Glomerular visceral epithelial cell (primary cell): ENCODE measurements around the gene VAV3.
"Not testable (repeated sequence)": the region's sequence is repeated elsewhere in the genome, so short reads cannot be mapped to it uniquely, and the experiment has no call there.

Experiments
- DNase-seq: peaks from one replicate; pipeline ENCODE4 v3.0.0-alpha.2; 2016; ENCODE audit errors: extremely low spot score

The VAV3 gene, protein sequence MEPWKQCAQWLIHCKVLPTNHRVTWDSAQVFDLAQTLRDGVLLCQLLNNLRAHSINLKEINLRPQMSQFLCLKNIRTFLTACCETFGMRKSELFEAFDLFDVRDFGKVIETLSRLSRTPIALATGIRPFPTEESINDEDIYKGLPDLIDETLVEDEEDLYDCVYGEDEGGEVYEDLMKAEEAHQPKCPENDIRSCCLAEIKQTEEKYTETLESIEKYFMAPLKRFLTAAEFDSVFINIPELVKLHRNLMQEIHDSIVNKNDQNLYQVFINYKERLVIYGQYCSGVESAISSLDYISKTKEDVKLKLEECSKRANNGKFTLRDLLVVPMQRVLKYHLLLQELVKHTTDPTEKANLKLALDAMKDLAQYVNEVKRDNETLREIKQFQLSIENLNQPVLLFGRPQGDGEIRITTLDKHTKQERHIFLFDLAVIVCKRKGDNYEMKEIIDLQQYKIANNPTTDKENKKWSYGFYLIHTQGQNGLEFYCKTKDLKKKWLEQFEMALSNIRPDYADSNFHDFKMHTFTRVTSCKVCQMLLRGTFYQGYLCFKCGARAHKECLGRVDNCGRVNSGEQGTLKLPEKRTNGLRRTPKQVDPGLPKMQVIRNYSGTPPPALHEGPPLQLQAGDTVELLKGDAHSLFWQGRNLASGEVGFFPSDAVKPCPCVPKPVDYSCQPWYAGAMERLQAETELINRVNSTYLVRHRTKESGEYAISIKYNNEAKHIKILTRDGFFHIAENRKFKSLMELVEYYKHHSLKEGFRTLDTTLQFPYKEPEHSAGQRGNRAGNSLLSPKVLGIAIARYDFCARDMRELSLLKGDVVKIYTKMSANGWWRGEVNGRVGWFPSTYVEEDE

DNA sequence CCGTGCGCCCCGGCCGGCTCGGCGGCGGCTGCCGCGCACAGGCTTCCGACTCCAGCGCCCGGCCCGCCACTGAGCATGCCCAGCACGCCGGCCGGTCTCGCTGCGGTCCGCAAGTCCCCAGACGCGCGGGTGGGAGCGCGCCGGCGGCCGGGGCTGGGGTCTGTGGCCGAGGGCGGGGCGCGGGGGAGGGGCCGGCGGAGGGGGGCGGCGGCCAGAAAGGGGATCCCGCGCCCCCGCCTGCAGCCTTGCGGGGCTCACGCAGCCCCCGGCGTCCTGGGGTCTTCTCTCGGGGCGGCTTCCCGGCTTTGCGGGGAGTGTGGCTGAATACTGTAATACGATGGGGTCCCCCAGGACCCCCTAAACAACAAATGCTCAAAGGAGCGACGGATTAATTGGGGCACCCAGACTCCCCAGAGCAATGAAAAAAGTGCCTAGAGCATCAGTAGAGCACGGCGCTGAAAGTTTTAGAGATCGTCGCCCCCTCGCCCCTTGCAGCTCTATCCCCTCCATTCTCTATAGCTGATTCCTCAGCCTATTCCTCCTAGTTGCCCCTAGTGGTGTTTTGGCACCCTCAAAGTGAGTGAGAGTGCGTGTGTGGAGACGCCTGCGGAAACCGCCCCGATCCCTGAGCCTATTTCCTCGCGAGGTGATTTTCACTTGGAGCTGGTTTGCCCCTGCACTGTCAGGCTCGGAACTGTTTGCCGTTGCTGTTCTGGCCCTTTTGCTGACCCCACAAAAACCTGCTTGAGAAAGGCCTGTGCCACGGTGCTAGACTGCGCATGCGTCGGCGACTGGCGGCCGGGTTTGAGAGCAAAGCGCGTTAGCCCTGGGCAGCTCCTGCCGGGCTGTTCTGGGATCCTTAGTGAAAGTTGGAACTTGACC is at the start of gene VAV3:
Gene VAV3 (minus strand): TSS at position 71 of the 882 bp plus-strand sequence. CDS start 311 bp downstream, outside the sequence.
- peak; percentile 50 for DNase-seq

DNA sequence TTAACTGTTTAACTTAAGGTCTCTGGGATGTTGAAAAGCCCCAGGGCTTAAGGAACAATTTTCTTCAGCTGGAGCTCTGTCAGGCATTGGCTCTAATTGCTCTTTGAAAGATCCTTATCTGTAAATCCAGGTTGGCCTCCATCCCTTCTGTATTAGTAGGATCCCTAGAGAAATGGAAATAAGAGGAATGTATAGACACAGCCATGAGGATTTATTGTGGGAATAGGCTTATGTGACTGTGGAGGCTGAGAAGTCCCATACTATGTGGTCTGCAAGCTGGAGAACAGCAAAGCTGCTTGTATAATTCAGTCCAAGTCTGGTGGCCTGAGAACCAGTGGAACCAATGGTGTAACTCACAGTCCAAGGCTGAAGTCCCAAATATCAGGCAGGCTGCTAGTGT is 47.6 kb upstream of the VAV3 start:
- DNase-seq: no peak

DNA sequence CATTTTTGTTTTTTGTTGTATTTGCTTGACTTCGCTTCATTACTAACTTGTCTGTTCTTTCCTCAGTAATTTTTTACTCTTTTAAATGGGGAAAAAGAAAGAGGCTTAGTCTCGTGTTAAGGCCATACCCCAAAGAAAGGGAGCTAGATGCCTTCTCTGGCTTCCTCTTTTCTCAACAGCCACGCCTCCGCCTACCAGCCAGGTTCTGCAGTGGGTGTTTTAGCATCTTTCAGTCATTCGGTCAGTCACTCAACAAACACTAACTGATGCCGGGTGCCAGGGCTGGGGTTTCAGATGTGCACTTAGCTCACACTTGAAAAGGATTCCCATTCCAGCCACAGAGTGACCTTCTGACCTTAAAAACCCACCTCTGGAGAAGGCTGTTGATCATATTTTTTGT is 46.3 kb upstream of the VAV3 start:
- no peak for DNase-seq

DNA sequence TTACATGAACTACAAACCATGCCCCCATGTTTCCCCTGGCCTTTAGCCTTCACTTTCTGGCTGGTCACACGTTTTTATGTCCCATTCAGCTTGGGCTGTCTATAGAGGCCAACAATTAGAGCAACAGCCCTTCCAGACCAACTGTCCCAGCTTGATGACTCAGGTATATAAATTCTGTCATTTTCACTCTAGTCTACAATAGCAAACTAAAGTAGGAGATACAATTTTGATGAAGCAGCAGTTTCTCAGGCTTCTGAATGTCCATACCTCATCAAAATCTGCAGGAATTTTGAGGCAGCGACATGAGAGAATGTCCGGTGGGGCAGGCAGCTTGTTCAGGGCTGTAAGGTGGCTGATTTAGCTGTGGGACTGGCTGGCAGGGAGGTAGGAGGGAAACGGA is 45.6 kb upstream of the VAV3 start:
- DNase-seq: no peak

DNA sequence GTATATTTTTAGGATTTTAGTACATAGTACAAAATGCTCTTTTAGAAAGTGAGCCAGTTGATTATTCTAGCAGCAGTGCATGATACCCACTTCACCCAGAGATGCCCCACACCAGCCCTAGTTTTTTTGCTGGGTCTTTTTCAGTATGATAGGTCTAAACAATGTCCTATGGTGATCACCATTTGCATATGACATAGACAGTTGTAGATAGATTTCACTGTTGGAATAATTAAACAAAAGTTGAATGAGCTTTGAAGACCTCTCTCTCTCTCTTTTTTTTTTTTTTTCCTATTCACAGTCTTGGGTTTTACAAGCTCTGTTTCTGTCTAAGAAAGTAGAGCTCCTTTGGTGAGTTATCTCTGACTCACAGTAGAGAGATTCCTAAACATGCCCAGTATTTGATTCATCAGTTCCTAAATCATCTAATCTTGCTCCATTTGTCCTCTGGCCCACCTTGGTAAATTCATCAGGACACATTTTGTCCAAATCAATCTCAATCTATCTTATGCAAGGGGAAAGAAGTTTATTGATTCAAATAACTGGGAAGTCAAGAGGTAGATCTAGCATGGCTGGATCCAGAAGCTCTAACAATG is 44.7 kb upstream of the VAV3 start:
- no peak for DNase-seq

- no peak for DNase-seq
Observed at GRCh38 chr1:108007531-108007930, 42.6 kb upstream of the VAV3 start.

- no peak for DNase-seq
Observed at GRCh38 chr1:108007070-108007469, 42.1 kb upstream of the VAV3 start.

DNA sequence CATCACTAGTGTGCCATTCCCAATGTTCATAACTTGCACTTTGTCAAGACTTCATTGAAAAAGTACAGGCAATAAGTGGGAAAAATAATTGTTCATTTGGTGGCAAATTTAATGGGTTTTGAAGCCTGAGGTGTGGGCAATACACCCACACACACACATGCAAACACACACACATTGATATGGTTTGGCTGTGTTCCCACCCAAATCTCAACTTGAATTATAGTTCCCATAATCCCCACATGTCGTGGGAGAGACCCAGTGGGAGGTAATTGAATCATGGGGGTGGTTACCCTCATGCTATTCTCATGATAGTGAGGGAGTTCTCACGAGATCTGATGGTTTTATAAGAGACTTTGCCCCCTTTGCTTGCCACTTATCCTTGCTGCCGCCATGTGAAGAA is 39.9 kb upstream of the VAV3 start:
- not testable (repeated sequence) for DNase-seq

DNA sequence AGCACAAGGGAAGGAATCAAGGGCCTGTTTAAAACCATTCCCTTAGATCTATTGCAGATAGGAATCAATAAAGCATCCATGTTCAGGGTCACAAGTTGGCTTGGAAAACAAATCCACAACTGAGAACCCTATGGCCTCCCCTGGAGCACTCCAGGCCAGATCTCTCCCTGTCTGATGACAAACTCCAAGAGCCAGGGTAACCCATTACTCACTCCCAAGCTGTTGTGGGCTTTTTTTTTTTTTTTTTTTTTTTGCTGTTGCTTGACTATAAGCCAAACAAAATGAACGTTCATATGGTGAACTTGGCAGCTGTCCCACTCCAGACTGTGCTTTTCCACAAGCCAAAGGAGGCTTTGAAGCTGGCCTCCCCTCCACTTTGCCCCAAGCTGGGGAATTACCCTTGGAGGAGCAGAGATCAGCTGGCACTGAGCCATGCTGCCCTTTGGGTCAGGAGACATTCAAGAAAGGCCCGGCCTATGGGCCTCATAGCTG is 35.7 kb upstream of the VAV3 start:
- peak; percentile 97 for DNase-seq

DNA sequence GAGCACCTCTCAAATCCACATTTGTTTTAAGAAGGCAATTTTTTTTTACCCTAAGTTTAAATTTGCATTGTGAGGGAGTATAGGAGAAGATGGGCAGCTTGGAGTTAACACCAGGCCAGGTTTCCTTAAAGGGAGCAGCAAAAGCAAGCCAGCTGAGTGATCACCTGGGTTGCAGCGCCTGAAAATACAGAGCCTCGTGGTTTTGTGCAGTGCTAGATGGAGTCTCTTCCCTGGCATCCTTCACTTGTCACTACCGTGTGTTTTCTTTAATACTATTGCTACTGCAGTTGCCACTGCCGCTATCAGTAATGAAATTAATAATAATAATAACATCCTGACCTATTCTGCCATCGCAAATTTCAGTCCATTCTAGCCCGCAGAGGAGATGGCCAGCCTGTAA is 35.2 kb upstream of the VAV3 start:
- no peak for DNase-seq

- no peak for DNase-seq
Observed at GRCh38 chr1:107997866-107998265, 32.9 kb upstream of the VAV3 start.

- DNase-seq: no peak
Observed at GRCh38 chr1:107993920-107994319, 28.9 kb upstream of the VAV3 start.

- no peak for DNase-seq
Observed at GRCh38 chr1:107992347-107992746, 27.4 kb upstream of the VAV3 start.

- DNase-seq: no peak
Observed at GRCh38 chr1:107991371-107992066, 26.5 kb upstream of the VAV3 start.

DNA sequence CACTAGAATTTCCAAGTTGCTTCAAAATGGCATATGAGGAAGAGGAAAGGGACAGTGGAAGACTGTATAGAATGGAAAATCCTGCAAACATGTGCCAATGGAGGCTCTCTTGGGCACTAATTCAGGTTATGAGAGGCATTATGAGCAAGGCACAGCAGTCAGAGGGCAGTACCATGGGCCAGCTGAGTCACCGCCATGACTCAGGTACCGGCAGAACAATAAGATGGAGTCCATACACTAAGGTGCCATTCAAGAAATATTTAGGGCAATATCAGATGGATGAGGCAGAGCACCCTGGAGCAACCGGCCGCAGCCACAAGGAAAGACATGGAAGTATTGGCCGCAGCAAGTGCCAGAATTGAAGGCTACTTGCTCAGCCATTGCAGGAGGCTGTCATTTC is 25.6 kb upstream of the VAV3 start:
- no peak for DNase-seq

DNA sequence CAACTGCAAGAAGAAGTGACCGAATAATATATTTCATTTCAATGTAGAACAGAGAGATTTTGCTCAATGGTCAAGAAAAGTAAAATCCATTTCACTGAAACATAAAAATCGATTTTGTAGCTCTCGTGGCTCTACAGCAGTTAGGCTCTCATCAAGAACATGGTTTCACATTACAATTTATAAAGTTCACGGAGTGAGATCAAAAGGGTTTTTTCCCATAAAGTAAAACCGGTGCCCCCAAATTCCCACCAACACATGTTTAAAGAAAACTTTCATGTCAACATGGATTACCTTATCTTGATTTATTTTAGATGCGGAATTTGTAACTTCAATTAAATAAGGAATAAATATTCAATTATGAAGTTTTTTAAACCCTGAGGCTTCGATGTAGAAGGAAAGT is 16.3 kb upstream of the VAV3 start:
- no peak for DNase-seq

GRCh38 chr1:107979926-107980325 is 14.9 kb upstream of the VAV3 start:
- DNase-seq: no peak

DNA sequence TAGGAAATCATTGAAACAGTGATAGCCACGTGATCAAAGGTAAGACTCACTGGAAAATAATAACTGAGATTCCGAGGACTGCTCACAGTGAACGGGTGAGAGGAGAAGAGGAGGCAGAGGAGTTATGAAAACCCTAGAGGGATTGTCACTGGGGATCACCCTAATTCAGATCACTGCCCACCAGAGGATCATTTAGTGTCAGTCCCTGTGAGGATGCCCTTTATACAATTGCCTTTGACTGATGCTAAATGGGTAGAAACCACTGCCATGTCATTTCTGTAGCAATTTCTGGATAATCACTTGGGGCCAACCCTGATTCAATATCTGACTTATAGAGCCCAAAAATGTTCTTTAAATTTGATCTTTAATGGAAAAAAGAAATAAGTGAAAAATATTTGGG is 14.1 kb upstream of the VAV3 start:
- no peak for DNase-seq

DNA sequence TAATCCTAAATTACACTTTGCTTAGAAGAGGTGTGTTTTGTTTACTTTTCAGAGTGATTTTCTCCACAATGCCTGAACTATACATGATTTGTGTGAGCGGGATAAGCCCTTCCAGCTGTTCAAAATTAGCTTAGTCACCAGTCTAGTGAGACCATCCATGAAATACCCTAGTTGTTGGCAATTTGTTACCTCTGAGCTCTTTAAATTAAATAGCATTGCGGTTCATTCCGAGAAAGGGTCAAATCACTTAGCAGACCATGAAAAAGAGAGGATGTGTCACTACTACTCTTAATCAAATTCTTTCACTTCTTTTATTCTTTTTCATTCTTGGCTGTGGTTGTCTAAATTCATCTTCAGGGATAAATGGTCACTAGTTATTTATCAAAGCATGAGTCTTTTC is 11.9 kb upstream of the VAV3 start:
- peak; percentile 81 for DNase-seq

- DNase-seq: peak; percentile 16
Observed at GRCh38 chr1:107976431-107976830, 11.5 kb upstream of the VAV3 start.

DNA sequence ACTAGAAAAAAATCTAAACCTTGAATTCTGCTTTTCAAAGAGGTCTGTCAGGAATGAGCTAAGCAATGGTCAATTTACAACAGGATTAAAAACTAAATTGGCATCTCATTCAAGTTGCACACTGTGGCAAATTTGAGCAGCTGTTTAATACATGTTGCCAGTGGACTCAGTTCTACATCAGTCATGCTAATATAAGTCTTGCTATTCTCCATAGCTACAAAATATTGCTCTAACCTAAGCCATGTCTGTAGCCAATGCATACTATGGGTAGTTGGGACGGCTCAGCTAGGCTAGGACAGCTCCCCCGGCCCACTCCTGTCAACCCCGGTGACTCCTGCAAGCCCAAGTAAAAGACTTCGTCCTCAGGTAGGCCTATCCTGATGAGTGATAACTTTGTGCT is 10.9 kb upstream of the VAV3 start:
- DNase-seq: no peak
